HG02870 (cell line): ENCODE results near the gene RBM8A.
"Not testable (repeated sequence)": the region's sequence is repeated elsewhere in the genome, so short reads cannot be mapped to it uniquely, and the experiment has no call there.

Experiments
- ATAC-seq: cut with Tn5 transposase; IDR thresholded peaks from one replicate; pipeline ENCODE4 v1.9.1; 2021; ENCODE audit warnings: mild to moderate bottlenecking, moderate library complexity; ENCODE audit not compliant: unreplicated experiment

The RBM8A gene

GRCh38 chr1:145956781-145957442, 29.6 kb upstream of the RBM8A start:
- no peak for ATAC-seq

- ATAC-seq = no peak
These were observed 29.1 kb upstream of the RBM8A start for GRCh38 chr1:145956361-145956760.

GRCh38 chr1:145955436-145955835, 28.2 kb upstream of the RBM8A start:
- no peak for ATAC-seq

GRCh38 chr1:145953861-145954260, 26.6 kb upstream of the RBM8A start:
- no peak for ATAC-seq

- ATAC-seq = no peak
These were observed 25.6 kb upstream of the RBM8A start for GRCh38 chr1:145952903-145953302.

- no peak for ATAC-seq
These were observed 24.2 kb upstream of the RBM8A start for GRCh38 chr1:145951526-145951925.

GRCh38 chr1:145949219-145949618, 21.9 kb upstream of the RBM8A start:
- no peak for ATAC-seq

GRCh38 chr1:145947551-145947950, 20.3 kb upstream of the RBM8A start:
- no peak for ATAC-seq

GRCh38 chr1:145946477-145946986, 19.2 kb upstream of the RBM8A start:
- ATAC-seq = no peak

GRCh38 chr1:145944532-145944931, 17.2 kb upstream of the RBM8A start:
- ATAC-seq = no peak

GRCh38 chr1:145942871-145943270, 15.6 kb upstream of the RBM8A start:
- ATAC-seq = no peak

- no peak for ATAC-seq
These were observed 15.1 kb upstream of the RBM8A start for GRCh38 chr1:145942405-145942804.

- ATAC-seq = no peak
These were observed 10.2 kb upstream of the RBM8A start for GRCh38 chr1:145937436-145937835.

GRCh38 chr1:145936247-145936646, 9.0 kb upstream of the RBM8A start:
- no peak for ATAC-seq

- no peak for ATAC-seq
These were observed 8.4 kb upstream of the RBM8A start for GRCh38 chr1:145935708-145936107.

- not testable (repeated sequence) for ATAC-seq
These were observed 5.3 kb upstream of the RBM8A start for GRCh38 chr1:145932522-145933009.

- no peak for ATAC-seq
These were observed 796 bp upstream of the RBM8A start for GRCh38 chr1:145927916-145928643.

- peak; percentile 13 for ATAC-seq
These were observed 610 bp downstream of the RBM8A start for GRCh38 chr1:145926686-145927062.

- ATAC-seq = no peak
These were observed 5.0 kb downstream of the RBM8A start for GRCh38 chr1:145922266-145922665.

GRCh38 chr1:145920297-145920696, 7.0 kb downstream of the RBM8A start:
- ATAC-seq = not testable (repeated sequence)

- no peak for ATAC-seq
These were observed 8.0 kb downstream of the RBM8A start for GRCh38 chr1:145918992-145919939.
